GM12878 (cell line): Measurements from ENCODE around the gene ANAPC2. TPM values are rescaled to one million over a fixed set of nuclear protein-coding genes. Genes with fewer than 3 reads are reported as not detected.

Source experiments
- ATAC-seq: fragments of 200-7000 bp; cut with Tn5 transposase; 3 replicates; pipeline ENCODE4 v1.9.1; 2020; ENCODE audit warnings: mild to moderate bottlenecking, moderate library complexity
- BruUV-seq: library from RNA; stranded (reverse); fragments of 400-500 nt; replicated peaks from 2 replicates; lab custom pipeline; 2021; lab: Mats Ljungman, UMichigan
- CTCF ChIA-PET: fragments of 300-600 bp; sonication (Branson Sonifier 250); formaldehyde crosslinking; extraction: SDS; loops from one replicate; lab custom pipeline; 2021; ENCODE audit warnings: inconsistent platforms; lab: Yijun Ruan, JAX
- POLR2A ChIA-PET: fragments of 350-600 bp; formaldehyde crosslinking; extraction: SDS; loops from one replicate; lab custom pipeline; 2021; ENCODE audit warnings: inconsistent platforms; lab: Charles Lee
- RAD21 ChIA-PET: fragments of 300-600 bp; sonication (Branson Sonifier 250); formaldehyde crosslinking; loops from one replicate; lab custom pipeline; 2023; ENCODE audit warnings: antibody characterized with exemption; ENCODE audit not compliant: unreplicated experiment; lab: Charles Lee
- SMC1A ChIA-PET: fragments of 300-600 bp; sonication (Branson Sonifier 250); formaldehyde crosslinking; loops from one replicate; lab custom pipeline; 2023; ENCODE audit not compliant: unreplicated experiment, uncharacterized antibody; lab: Charles Lee
- DNase-seq: peaks from one replicate; pipeline ENCODE4 v3.0.0-alpha.2; 2011; ENCODE audit warnings: low read depth, low spot score
- FAIRE-seq: peaks from 3 replicates; lab custom pipeline; 2011; peaks lifted over from hg19 to GRCh38; lab: Jason Lieb, UNC
- H2AFZ ChIP-seq: 2 replicates; pipeline ENCODE4 v1.6.0; 2011; ENCODE audit warnings: low read depth, low read length, control low read depth; ENCODE audit not compliant: control insufficient read depth
- H3K27ac ChIP-seq: 2 replicates; pipeline ENCODE4 v1.5.1; 2011; ENCODE audit warnings: control low read depth; ENCODE audit not compliant: control insufficient read depth, insufficient read depth
- H3K27me3 ChIP-seq, 2 experiments: replicated peaks in 1 of 2; 2 replicates each; pipeline versions ENCODE4 v1.6.0 to v1.6.1; 2011; ENCODE audit warnings: low read length in 1 of 2; ENCODE audit not compliant: control insufficient read depth in 2 of 2, insufficient read depth in 2 of 2
- H3K36me3 ChIP-seq, 2 experiments: 2 replicates each; pipeline ENCODE4 v1.5.1; 2011; ENCODE audit warnings: low read length in 1 of 2; ENCODE audit not compliant: control insufficient read depth in 2 of 2, insufficient read depth in 2 of 2
- H3K4me1 ChIP-seq: 2 replicates; pipeline ENCODE4 v1.6.1; 2011; ENCODE audit warnings: mild to moderate bottlenecking, low read length, moderate library complexity, mixed read lengths; ENCODE audit not compliant: control insufficient read depth, insufficient read depth
- H3K4me2 ChIP-seq: 2 replicates; pipeline ENCODE4 v1.6.0; 2011; ENCODE audit warnings: control low read depth; ENCODE audit not compliant: control insufficient read depth, insufficient read depth
- H3K4me3 ChIP-seq: fragments of 200-600 bp; sonication (generic); 2 replicates; pipeline ENCODE4 v1.5.1; 2016
- H3K79me2 ChIP-seq: 2 replicates; pipeline ENCODE4 v1.6.0; 2011; ENCODE audit warnings: low read length; ENCODE audit not compliant: control insufficient read depth, insufficient read depth
- H3K9ac ChIP-seq: 2 replicates; pipeline ENCODE4 v1.8.0; 2011; ENCODE audit warnings: low read length, control low read depth, mixed read lengths; ENCODE audit not compliant: control insufficient read depth, insufficient read depth
- H3K9me3 ChIP-seq: replicated peaks from 3 replicates; pipeline ENCODE4 v1.5.1; 2011; ENCODE audit warnings: mild to moderate bottlenecking, low read length; ENCODE audit not compliant: control insufficient read depth, insufficient read depth
- H4K20me1 ChIP-seq: 2 replicates; pipeline ENCODE4 v1.6.0; 2011; ENCODE audit not compliant: control insufficient read depth, insufficient read depth
- BHLHE40 ChIP-seq, 2 experiments: fragments of 450-650 bp in 1 of 2; IDR thresholded peaks; 2 replicates each; pipeline ENCODE4 v1.6.1; 2011 to 2017; ENCODE audit warnings: low read depth in 2 of 2, borderline replicate concordance in 1 of 2, improper control_type of control experiment in 1 of 2, low read length in 1 of 2, mild to moderate bottlenecking in 1 of 2
- KDM1A ChIP-seq: fragments of 200-600 bp; sonication (generic); IDR thresholded peaks from 2 replicates; pipeline ENCODE4 v1.6.1; 2016; ENCODE audit warnings: borderline replicate concordance
- NR2C1 ChIP-seq: fragments of 450-650 bp; IDR thresholded peaks from 2 replicates; pipeline ENCODE4 v1.6.1; 2017; ENCODE audit warnings: antibody characterized with exemption, mild to moderate bottlenecking, moderate library complexity
- RAD51 ChIP-seq: fragments of 450-650 bp; IDR thresholded peaks from 2 replicates; pipeline ENCODE4 v1.6.1; 2016; ENCODE audit warnings: moderate library complexity, mild to moderate bottlenecking, inconsistent platforms
- SIN3A ChIP-seq: IDR thresholded peaks from 2 replicates; pipeline ENCODE4 v1.6.1; 2012; ENCODE audit warnings: low read depth, low read length, improper control_type of control experiment
- WGBS: methylation state at CpG from one replicate; pipeline ENCODE4 v1.1.6; 2016; ENCODE audit warnings: low lambda C conversion rate; ENCODE audit not compliant: insufficient replicate concordance, insufficient coverage; ENCODE audit errors: missing lambda C conversion rate; 5-methylcytosine and 5-hydroxymethylcytosine counted together
- in situ Hi-C: fragments of 300-500 bp; cut with MboI; formaldehyde crosslinking; loops from 9 replicates; pipeline ENCODE4 v1.14.3; 2018; ENCODE audit warnings: mixed read lengths
- intact Hi-C: fragments of 100-400 bp; cut with micrococcal nuclease; formaldehyde crosslinking; loops from one replicate; pipeline ENCODE4 v1.14.2; 2022; ENCODE audit not compliant: unreplicated experiment
- polyA plus RNA-seq, 11 experiments: library from polyadenylated mRNA; depleted of rRNA in 4 of 11; unstranded in 6 of 11; stranded (reverse) in 5 of 11; fragments of >200 nt; fragmentation: Nextera tagmentation in 4 of 11; fragmentation: Illumina TruSeq in 1 of 11; extraction: Ambion mirVana in 4 of 11; extraction: Trizol in 1 of 11; gene quantifications; 1 replicate in 1 of 11; 2 replicates in 10 of 11; pipeline versions ENCODE4 v1.2.1 to v1.2.3, GENCODE V29; 2011 to 2016; ENCODE audit warnings: inconsistent platforms in 2 of 11, missing spikeins in 2 of 11, low read depth in 1 of 11
- total RNA-seq, 4 experiments: library from RNA; depleted of rRNA in 3 of 4; stranded (reverse); fragments of >200 nt in 3 of 4; fragmentation: Illumina TruSeq in 1 of 4; extraction: Trizol in 1 of 4; gene quantifications; 2 replicates each; pipeline versions ENCODE4 v1.2.1 to v1.2.3, GENCODE V29; 2013 to 2021
- TF ChIP-seq, protein P1 (sequence below): IDR thresholded peaks from 2 replicates; pipeline ENCODE4 v1.6.1; 2011; ENCODE audit warnings: borderline replicate concordance, low read depth, mild to moderate bottlenecking, moderate library complexity, mixed read lengths, low read length; ENCODE audit not compliant: insufficient read depth; ENCODE audit errors: extremely low read length
- TF ChIP-seq, protein P2 (sequence below): IDR thresholded peaks from 2 replicates; pipeline ENCODE4 v1.6.1; 2012; ENCODE audit warnings: low read depth, low read length, improper control_type of control experiment
- TF ChIP-seq, protein P3 (sequence below): IDR thresholded peaks from 2 replicates; pipeline ENCODE4 v1.6.1; 2011; ENCODE audit warnings: low read depth, low read length, improper control_type of control experiment, borderline replicate concordance

ANAPC2 gene
- total and polyA plus RNA-seq, 10 of the 15 experiments (the other 5 are each of a cell fraction or from before 2014, with no cell fraction given), result 0.03 to 65.2 (median 20.5) TPM

DNA sequence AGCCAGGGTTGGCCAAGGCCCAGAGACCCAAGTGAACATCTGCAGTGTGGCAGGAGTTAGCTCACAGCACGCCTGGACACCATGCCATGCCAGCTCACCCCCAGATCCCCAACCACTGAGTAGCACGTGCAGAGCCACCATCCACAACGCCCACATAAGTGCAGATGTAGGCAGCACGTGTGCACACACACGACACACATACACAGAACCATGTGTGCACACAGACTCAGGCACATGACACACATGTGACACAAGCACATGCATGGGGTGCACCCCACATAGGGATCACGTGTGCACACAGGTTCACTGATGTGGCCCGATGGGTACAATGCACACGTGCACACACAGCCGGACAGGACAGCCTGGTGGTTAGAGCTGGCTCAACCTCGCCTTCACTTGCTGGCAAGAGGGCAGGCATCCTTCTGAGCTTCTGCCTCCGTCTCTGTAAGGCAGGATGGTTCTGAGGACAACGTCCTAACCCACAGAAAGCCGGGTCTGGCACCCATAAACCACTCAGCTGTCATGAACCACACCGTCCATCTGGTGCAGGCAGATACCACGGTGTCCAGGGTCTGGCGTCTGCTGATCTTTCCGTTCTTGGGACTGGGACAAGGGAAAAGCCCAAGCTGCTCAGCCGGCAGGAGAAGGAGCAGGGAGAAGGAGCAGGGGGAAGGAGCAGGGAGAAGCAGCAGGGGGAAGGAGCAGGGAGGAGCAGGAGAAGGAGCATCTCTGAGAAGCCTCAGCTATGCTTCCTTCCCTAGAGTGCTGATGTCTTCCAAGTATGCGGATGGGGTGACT, 30.5 kb downstream of the ANAPC2 start:
- 53% methylated on average over 19 of the region's 19 CpGs for WGBS
- TF ChIP-seq, protein P1, sequence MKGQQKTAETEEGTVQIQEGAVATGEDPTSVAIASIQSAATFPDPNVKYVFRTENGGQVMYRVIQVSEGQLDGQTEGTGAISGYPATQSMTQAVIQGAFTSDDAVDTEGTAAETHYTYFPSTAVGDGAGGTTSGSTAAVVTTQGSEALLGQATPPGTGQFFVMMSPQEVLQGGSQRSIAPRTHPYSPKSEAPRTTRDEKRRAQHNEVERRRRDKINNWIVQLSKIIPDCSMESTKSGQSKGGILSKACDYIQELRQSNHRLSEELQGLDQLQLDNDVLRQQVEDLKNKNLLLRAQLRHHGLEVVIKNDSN, result peak; percentile 69
- no peak for TF ChIP-seq NR2C1
- TF ChIP-seq, protein P2, sequence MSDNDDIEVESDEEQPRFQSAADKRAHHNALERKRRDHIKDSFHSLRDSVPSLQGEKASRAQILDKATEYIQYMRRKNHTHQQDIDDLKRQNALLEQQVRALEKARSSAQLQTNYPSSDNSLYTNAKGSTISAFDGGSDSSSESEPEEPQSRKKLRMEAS, result no peak; the same call in 1 of the 2 replicates
- no peak for TF ChIP-seq KDM1A
- TF ChIP-seq RAD51, result peak; percentile 74
- TF ChIP-seq BHLHE40 (IDR thresholded peaks at IDR 0.05; ENCODE audit: borderline replicate concordance in 1 of 2, low read depth in 2 of 2, low read length in 1 of 2), result peak; percentile 62 to 87; a peak in 3 of 4 replicates
- TF ChIP-seq, protein P3, sequence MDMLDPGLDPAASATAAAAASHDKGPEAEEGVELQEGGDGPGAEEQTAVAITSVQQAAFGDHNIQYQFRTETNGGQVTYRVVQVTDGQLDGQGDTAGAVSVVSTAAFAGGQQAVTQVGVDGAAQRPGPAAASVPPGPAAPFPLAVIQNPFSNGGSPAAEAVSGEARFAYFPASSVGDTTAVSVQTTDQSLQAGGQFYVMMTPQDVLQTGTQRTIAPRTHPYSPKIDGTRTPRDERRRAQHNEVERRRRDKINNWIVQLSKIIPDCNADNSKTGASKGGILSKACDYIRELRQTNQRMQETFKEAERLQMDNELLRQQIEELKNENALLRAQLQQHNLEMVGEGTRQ, result no peak; the same call in 1 of the 2 replicates
- no peak for TF ChIP-seq SIN3A
- Histone ChIP-seq H3K4me3 (no peak overlapping the region), H3K27me3 (no peaks in the 10 kb centered on the region), H3K4me1 (peaks cover 28% of the 10 kb centered on the region), H2AFZ (no peak overlapping the region), H4K20me1 (no peaks in the 10 kb centered on the region), H3K9ac (no peak overlapping the region), H3K4me2 (no peak overlapping the region), H3K79me2 (no peaks in the 10 kb centered on the region), H3K36me3 (no peaks in the 10 kb centered on the region), H3K27ac (no peak overlapping the region), H3K9me3 (no peaks in the 10 kb centered on the region; the same call in 2 of the 3 replicates)
- intact Hi-C loops, result no loop called here
- ChIA-PET POLR2A (interaction anchor here (0.5 to 3.7 kb wide), 11 partner anchors 12 to 123 kb away, joined by 3 to 37 read pairs (median 8); partner anchors contain the start of genes ANAPC2, LRRC26, RNF208 and SSNA1), RAD21 (interaction anchor here (0.5 to 1.6 kb wide), 6 partner anchors 9 to 79 kb away, joined by 3 to 6 read pairs (median 4); partner anchors contain the start of genes ANAPC2, SSNA1 and TPRN), SMC1A (interaction anchor here (0.9 to 1.6 kb wide), 4 partner anchors 10 to 33 kb away, joined by 3 to 5 read pairs (median 4); partner anchors contain the start of genes ANAPC2 and SSNA1), CTCF (interaction anchor here (1.3 kb wide), 1 partner anchor 71 kb away, joined by 4 read pairs; the partner anchor contains the start of gene MAN1B1)
- in situ Hi-C loops, result no loop called here
- no TSS peak for BruUV-seq
- DNase-seq, result no peak
- no peak for FAIRE-seq
- ATAC-seq, result no peak
